H1 (cell line): ENCODE data around the gene UROC1. TPM values are rescaled to one million over a fixed set of nuclear protein-coding genes. Genes with fewer than 3 reads are reported as not detected.
A peak's percentile ranks its signal among the peaks of the same experiment; 100 is the strongest.

Experiments
- CTCF ChIA-PET: fragments of 300-600 bp; sonication (Branson Sonifier 250); formaldehyde crosslinking; loops from one replicate; lab custom pipeline; 2021; ENCODE audit not compliant: partially characterized antibody; lab: Charles Lee
- POLR2A ChIA-PET: fragments of 300-600 bp; sonication (Branson Sonifier 250); formaldehyde crosslinking; loops from one replicate; lab custom pipeline; 2021; ENCODE audit warnings: inconsistent platforms; ENCODE audit not compliant: partially characterized antibody; lab: Charles Lee
- DNase-seq, 2 experiments: peaks; one replicate each; pipeline versions ENCODE4 v3.0.0 to v3.0.0-alpha.2; 2010 to 2022; ENCODE audit warnings: low spot score in 2 of 2, low read depth in 1 of 2, mixed read lengths in 1 of 2
- FAIRE-seq: peaks from 2 replicates; lab custom pipeline; 2011; peaks lifted over from hg19 to GRCh38; lab: Jason Lieb, UNC
- H2AFZ ChIP-seq: 2 replicates; pipeline ENCODE4 v1.8.1; 2012; ENCODE audit warnings: low read length, inconsistent platforms
- H2AK5ac ChIP-seq: 2 replicates; pipeline ENCODE4 v1.6.1; 2013; ENCODE audit warnings: low read depth, low read length
- H2BK120ac ChIP-seq: replicated peaks from 2 replicates; pipeline ENCODE3; 2013; ENCODE audit warnings: low read depth, low read length, inconsistent platforms
- H2BK12ac ChIP-seq: 2 replicates; pipeline ENCODE4 v1.6.1; 2013; ENCODE audit warnings: low read depth, low read length
- H2BK15ac ChIP-seq: 2 replicates; pipeline ENCODE4 v1.6.1; 2013; ENCODE audit warnings: low read length
- H2BK20ac ChIP-seq: 2 replicates; pipeline ENCODE4 v1.6.1; 2013; ENCODE audit warnings: low read length
- H2BK5ac ChIP-seq: 2 replicates; pipeline ENCODE4 v1.6.1; 2013; ENCODE audit warnings: low read depth, low read length
- H3K14ac ChIP-seq: 2 replicates; pipeline ENCODE4 v1.6.1; 2013; ENCODE audit warnings: inconsistent platforms; ENCODE audit not compliant: insufficient read length
- H3K18ac ChIP-seq: 2 replicates; pipeline ENCODE4 v1.6.1; 2013; ENCODE audit warnings: low read length; ENCODE audit errors: extremely low read depth
- H3K23ac ChIP-seq: 2 replicates; pipeline ENCODE4 v1.6.1; 2013; ENCODE audit warnings: inconsistent platforms; ENCODE audit not compliant: insufficient read length
- H3K23me2 ChIP-seq: 2 replicates; pipeline ENCODE4 v1.6.1; 2013; ENCODE audit warnings: low read depth, low read length
- H3K27ac ChIP-seq: 2 replicates; pipeline ENCODE4 v1.6.1; 2011; ENCODE audit warnings: low read depth, low read length, inconsistent platforms
- H3K27me3 ChIP-seq, 4 experiments: replicated peaks in 1 of 4; 1 replicate in 1 of 4; 2 replicates in 3 of 4; pipeline versions ENCODE4 v1.6.1 to v1.8.1; 2011 to 2013; ENCODE audit warnings: low read length in 3 of 4, mild to moderate bottlenecking in 3 of 4, inconsistent platforms in 2 of 4, mixed read lengths in 2 of 4, moderate library complexity in 1 of 4; ENCODE audit not compliant: control insufficient read depth in 3 of 4, insufficient read depth in 3 of 4; ENCODE audit errors: extremely low read depth in 1 of 4
- H3K36me3 ChIP-seq, 4 experiments: 2 replicates each; pipeline versions ENCODE4 v1.6.1 to v1.8.1; 2011 to 2013; ENCODE audit warnings: mild to moderate bottlenecking in 4 of 4, low read length in 3 of 4, moderate library complexity in 2 of 4, control low read depth in 1 of 4, inconsistent platforms in 1 of 4; ENCODE audit not compliant: insufficient read depth in 4 of 4, control insufficient read depth in 2 of 4
- H3K4ac ChIP-seq: replicated peaks from 2 replicates; pipeline ENCODE3; 2013; ENCODE audit warnings: low read length, low read depth, mixed read lengths, inconsistent platforms; ENCODE audit not compliant: insufficient read length
- H3K4me1 ChIP-seq, 4 experiments: replicated peaks in 1 of 4; 1 replicate in 1 of 4; 2 replicates in 3 of 4; pipeline versions ENCODE4 v1.6.1 to v1.8.1; 2011 to 2013; ENCODE audit warnings: low read length in 3 of 4, inconsistent platforms in 2 of 4, mixed read lengths in 1 of 4; ENCODE audit not compliant: insufficient read depth in 4 of 4, control insufficient read depth in 3 of 4
- H3K4me2 ChIP-seq, 2 experiments: 2 replicates each; pipeline versions ENCODE4 v1.6.1 to v1.8.1; 2011 to 2013; ENCODE audit warnings: low read depth in 2 of 2, low read length in 2 of 2, control low read depth in 1 of 2, inconsistent platforms in 1 of 2, mild to moderate bottlenecking in 1 of 2; ENCODE audit not compliant: insufficient read depth in 1 of 2
- H3K4me3 ChIP-seq, 4 experiments: fragments of 200-600, 300-600 bp in 1 of 4; sonication (generic), shearing (Covaris generic), sonication (Bioruptor Twin) in 1 of 4; 2 replicates each; pipeline versions ENCODE4 v1.5.1 to v1.8.1; 2011 to 2016; ENCODE audit warnings: low read length in 4 of 4, low read depth in 3 of 4, control low read depth in 2 of 4, inconsistent platforms in 2 of 4, mild to moderate bottlenecking in 2 of 4, mixed read lengths in 1 of 4, moderate library complexity in 1 of 4; ENCODE audit not compliant: insufficient read depth in 2 of 4; ENCODE audit errors: extremely low read depth in 1 of 4
- H3K56ac ChIP-seq: replicated peaks from 2 replicates; pipeline ENCODE3; 2013; ENCODE audit warnings: low read depth, mild to moderate bottlenecking, mixed read lengths, low read length, inconsistent platforms; ENCODE audit not compliant: insufficient read length
- H3K79me1 ChIP-seq: 2 replicates; pipeline ENCODE4 v1.6.1; 2013; ENCODE audit warnings: low read depth, low read length, control low read depth
- H3K79me2 ChIP-seq, 2 experiments: 2 replicates each; pipeline versions ENCODE4 v1.6.1 to v1.8.1; 2012 to 2013; ENCODE audit warnings: low read length in 2 of 2, mild to moderate bottlenecking in 2 of 2, inconsistent platforms in 1 of 2; ENCODE audit not compliant: insufficient read depth in 2 of 2, control insufficient read depth in 1 of 2
- H3K9ac ChIP-seq, 4 experiments: replicated peaks in 1 of 4; 1 replicate in 1 of 4; 2 replicates in 3 of 4; pipeline versions ENCODE4 v1.6.1 to v1.8.1; 2011 to 2013; ENCODE audit warnings: low read depth in 3 of 4, low read length in 3 of 4, control low read depth in 2 of 4, mild to moderate bottlenecking in 2 of 4, moderate library complexity in 2 of 4, inconsistent platforms in 1 of 4; ENCODE audit errors: extremely low read depth in 1 of 4
- H3K9me3 ChIP-seq, 2 experiments: 2 replicates each; pipeline versions ENCODE4 v1.6.1 to v1.8.1; 2012 to 2013; ENCODE audit warnings: mild to moderate bottlenecking in 2 of 2, moderate library complexity in 2 of 2, control low read depth in 1 of 2, inconsistent platforms in 1 of 2, low read depth in 1 of 2, low read length in 1 of 2, mixed read lengths in 1 of 2; ENCODE audit not compliant: insufficient read depth in 2 of 2
- H4K20me1 ChIP-seq, 2 experiments: replicated peaks in 1 of 2; 2 replicates each; pipeline versions ENCODE3 to v1.8.1; 2011 to 2013; ENCODE audit warnings: inconsistent platforms in 2 of 2, low read length in 2 of 2, mild to moderate bottlenecking in 1 of 2; ENCODE audit not compliant: insufficient read depth in 2 of 2, control insufficient read depth in 1 of 2
- H4K5ac ChIP-seq: 2 replicates; pipeline ENCODE4 v1.6.1; 2013; ENCODE audit warnings: low read length, low read depth, mixed read lengths, inconsistent platforms; ENCODE audit not compliant: insufficient read length
- H4K8ac ChIP-seq: 2 replicates; pipeline ENCODE4 v1.8.0; 2013; ENCODE audit warnings: mild to moderate bottlenecking, moderate library complexity, low read length, inconsistent platforms; ENCODE audit not compliant: insufficient read depth; ENCODE audit errors: extremely low read depth
- H4K91ac ChIP-seq: replicated peaks from 2 replicates; pipeline ENCODE3; 2013; ENCODE audit warnings: low read length, mixed read lengths, inconsistent platforms; ENCODE audit not compliant: insufficient read length
- BRCA1 ChIP-seq: IDR thresholded peaks from 2 replicates; pipeline ENCODE4 v1.6.1; 2012; ENCODE audit warnings: low read depth, low read length, improper control_type of control experiment
- JUN ChIP-seq: IDR thresholded peaks from 2 replicates; pipeline ENCODE4 v1.6.1; 2011; ENCODE audit warnings: low read depth, mild to moderate bottlenecking, improper control_type of control experiment, low read length
- KDM1A ChIP-seq: fragments of 200-600, 300-600 bp; sonication (generic); IDR thresholded peaks from 2 replicates; pipeline ENCODE4 v1.7.1; 2016; ENCODE audit warnings: mild to moderate bottlenecking, low read length, borderline replicate concordance
- TBP ChIP-seq: IDR thresholded peaks from 2 replicates; pipeline ENCODE4 v1.6.1; 2011; ENCODE audit warnings: low read depth, low read length, improper control_type of control experiment
- USF2 ChIP-seq: IDR thresholded peaks from 2 replicates; pipeline ENCODE4 v1.6.1; 2011; ENCODE audit warnings: low read length, improper control_type of control experiment
- WGBS, 2 experiments: shearing (Covaris generic) in 1 of 2; methylation state at CpG; one replicate each; pipeline versions ENCODE4 v1.1.6 to v1.1.7; 2013 to 2015; ENCODE audit warnings: low lambda C conversion rate in 2 of 2, mixed read lengths in 2 of 2, inconsistent platforms in 1 of 2, low coverage in 1 of 2, missing lambda C conversion rate in 1 of 2; ENCODE audit not compliant: insufficient replicate concordance in 2 of 2, insufficient coverage in 1 of 2, insufficient read length in 1 of 2; ENCODE audit errors: extremely low coverage in 1 of 2, missing lambda C conversion rate in 1 of 2; 5-methylcytosine and 5-hydroxymethylcytosine counted together
- polyA plus RNA-seq, 7 experiments: library from polyadenylated mRNA; depleted of rRNA in 3 of 7; stranded (reverse) in 5 of 7; unstranded in 2 of 7; fragments of >200 nt in 5 of 7; fragments of 200-250 nt in 2 of 7; gene quantifications; 1 replicate in 5 of 7; 2 replicates in 1 of 7; 4 replicates in 1 of 7; pipeline versions ENCODE4 v1.2.1 to v1.2.3, GENCODE V29; 2011 to 2013; ENCODE audit warnings: missing spikeins in 2 of 7, mixed read lengths in 2 of 7
- total RNA-seq: library from RNA; stranded (reverse); fragmentation: NEBNext Ultra II Directional; extraction: Animal tissue kit (Norgen Biotek cat#: 25700); gene quantifications from 2 replicates; pipeline ENCODE4 v1.2.1, GENCODE V29; 2021

Gene UROC1
- total and polyA plus RNA-seq, 2 of the 8 experiments (the other 6 are each of a cell fraction or from before 2014, with no cell fraction given): 0.03 TPM; not detected in 1

- CTCF ChIA-PET: interaction anchor here (0.7 to 1.8 kb wide), 6 partner anchors 17 to 1019 kb away, joined by 3 to 5 read pairs (median 4); no protein-coding TSS in a partner anchor
- H3K79me2 ChIP-seq: no peaks in the 10 kb centered on the region
- POLR2A ChIA-PET: interaction anchor here (1.0 kb wide), 1 partner anchor 54 kb away, joined by 3 read pairs; no protein-coding TSS in a partner anchor
- TF ChIP-seq USF2 (no peak), BRCA1 (no peak), JUN (no peak), TBP (no peak), KDM1A (no peak)
Measured at GRCh38 chr3:126526668-126527005, 9.1 kb upstream of the UROC1 start.

More at GRCh38 chr3:126526668-126527005, 9.1 kb upstream of the UROC1 start:
- Histone ChIP-seq H2BK20ac (no peak overlapping the region), H3K4me1 (peaks cover 0 to 18% (median 12%) of the 10 kb centered on the region in 4 experiments; a peak in 6 of 7 replicates), H3K4me3 (no peak overlapping the region), H3K9me3 (no peaks in the 10 kb centered on the region), H3K56ac (no peak overlapping the region), H3K14ac (no peak overlapping the region), H2BK12ac (no peak overlapping the region), H3K23me2 (peaks cover 7% of the 10 kb centered on the region; the same call in 1 of the 2 replicates), H4K5ac (no peak overlapping the region), H2BK5ac (no peak overlapping the region), H4K91ac (no peak overlapping the region), H3K27ac (no peak overlapping the region), H2AFZ (no peak overlapping the region), H4K20me1 (peaks cover 0 to 4% of the 10 kb centered on the region in 2 experiments), H3K18ac (no peak overlapping the region), H3K4ac (no peak overlapping the region), H3K9ac (no peak overlapping the region), H3K36me3 (no peaks in the 10 kb centered on the region), H2AK5ac (no peak overlapping the region), H2BK120ac (no peak overlapping the region), H4K8ac (peak overlapping the region; percentile 36; the same call in 1 of the 2 replicates), H3K23ac (no peak overlapping the region), H3K27me3 (peaks cover 0 to 16% (median 11%) of the 10 kb centered on the region in 4 experiments; a peak in 5 of 7 replicates), H2BK15ac (no peak overlapping the region), H3K4me2 (no peak overlapping the region), H3K79me1 (no peaks in the 10 kb centered on the region)
- WGBS, 2 experiments: 90% methylated on average over 5 of the region's 7 CpGs; no CpG with 5 or more reads in 1 of the 2 experiments
- FAIRE-seq (no peak), DNase-seq (no peak)
